ENCODE measurements around the gene CDH22. TPM values are rescaled to one million over a fixed set of nuclear protein-coding genes. Genes with fewer than 3 reads are reported as not detected.

Gene CDH22
- polyA plus RNA-seq, 1 donor from 2014 or later = 2.1 TPM

DNA sequence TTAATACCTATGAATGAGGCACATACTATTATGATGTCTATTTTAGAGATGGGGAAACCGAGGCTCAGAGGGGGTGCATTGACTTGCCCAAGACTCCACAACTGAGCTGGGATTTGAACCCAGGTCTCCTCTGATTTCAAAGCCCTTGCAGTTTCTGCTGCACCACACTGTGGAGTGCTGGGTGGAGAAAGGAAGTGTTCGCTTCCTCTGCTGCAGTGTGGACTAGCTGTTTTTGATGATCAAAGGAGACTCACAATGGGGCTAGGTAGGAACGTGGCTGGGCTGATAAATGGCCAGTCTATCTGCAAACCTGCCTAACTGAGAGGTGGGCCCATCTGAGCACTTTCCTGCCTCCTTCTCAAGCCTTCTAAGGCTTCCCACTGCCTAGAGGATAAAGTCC lies 102.9 kb downstream of the CDH22 start:
- Histone ChIP-seq H4K20me1 (ENCODE audit: insufficient read depth) (no peaks in the 10 kb centered on the region), H3K79me2 (replicated peaks; ENCODE audit: insufficient read depth, low read length) (no peaks in the 10 kb centered on the region), H3K36me3 (ENCODE audit: insufficient read depth, low read length) (no peaks in the 10 kb centered on the region), H3F3A (ENCODE audit: insufficient read depth, low read length, poor library complexity, severe bottlenecking) (no peaks in the 10 kb centered on the region), H3K27ac (ENCODE audit: low read length) (no peak overlapping the region), H2AFZ (ENCODE audit: low read depth, low read length) (no peak overlapping the region), H3K4me2 (ENCODE audit: low read length) (no peak overlapping the region), H3K4me3 (ENCODE audit: low read length) (no peak overlapping the region), H3K9ac (ENCODE audit: low read length) (no peak overlapping the region), H3K9me3 (ENCODE audit: low read length) (no peaks in the 10 kb centered on the region), H3K27me3 (ENCODE audit: insufficient read depth, low read depth, low read length) (no peaks in the 10 kb centered on the region), H3K9me2 (ENCODE audit: insufficient read depth, low read length) (no peaks in the 10 kb centered on the region)
- TF ChIP-seq MXI1 (conservative IDR thresholded peaks at IDR 0.05; ENCODE audit: poor library complexity, severe bottlenecking) = no peak
- no peak for TF ChIP-seq SMC3 (conservative IDR thresholded peaks at IDR 0.05; ENCODE audit: poor library complexity)
- TF ChIP-seq, protein P1, sequence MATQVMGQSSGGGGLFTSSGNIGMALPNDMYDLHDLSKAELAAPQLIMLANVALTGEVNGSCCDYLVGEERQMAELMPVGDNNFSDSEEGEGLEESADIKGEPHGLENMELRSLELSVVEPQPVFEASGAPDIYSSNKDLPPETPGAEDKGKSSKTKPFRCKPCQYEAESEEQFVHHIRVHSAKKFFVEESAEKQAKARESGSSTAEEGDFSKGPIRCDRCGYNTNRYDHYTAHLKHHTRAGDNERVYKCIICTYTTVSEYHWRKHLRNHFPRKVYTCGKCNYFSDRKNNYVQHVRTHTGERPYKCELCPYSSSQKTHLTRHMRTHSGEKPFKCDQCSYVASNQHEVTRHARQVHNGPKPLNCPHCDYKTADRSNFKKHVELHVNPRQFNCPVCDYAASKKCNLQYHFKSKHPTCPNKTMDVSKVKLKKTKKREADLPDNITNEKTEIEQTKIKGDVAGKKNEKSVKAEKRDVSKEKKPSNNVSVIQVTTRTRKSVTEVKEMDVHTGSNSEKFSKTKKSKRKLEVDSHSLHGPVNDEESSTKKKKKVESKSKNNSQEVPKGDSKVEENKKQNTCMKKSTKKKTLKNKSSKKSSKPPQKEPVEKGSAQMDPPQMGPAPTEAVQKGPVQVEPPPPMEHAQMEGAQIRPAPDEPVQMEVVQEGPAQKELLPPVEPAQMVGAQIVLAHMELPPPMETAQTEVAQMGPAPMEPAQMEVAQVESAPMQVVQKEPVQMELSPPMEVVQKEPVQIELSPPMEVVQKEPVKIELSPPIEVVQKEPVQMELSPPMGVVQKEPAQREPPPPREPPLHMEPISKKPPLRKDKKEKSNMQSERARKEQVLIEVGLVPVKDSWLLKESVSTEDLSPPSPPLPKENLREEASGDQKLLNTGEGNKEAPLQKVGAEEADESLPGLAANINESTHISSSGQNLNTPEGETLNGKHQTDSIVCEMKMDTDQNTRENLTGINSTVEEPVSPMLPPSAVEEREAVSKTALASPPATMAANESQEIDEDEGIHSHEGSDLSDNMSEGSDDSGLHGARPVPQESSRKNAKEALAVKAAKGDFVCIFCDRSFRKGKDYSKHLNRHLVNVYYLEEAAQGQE (IDR thresholded peaks at IDR 0.05; ENCODE audit: borderline replicate concordance) = no peak
- TF ChIP-seq RAD21 (conservative IDR thresholded peaks at IDR 0.05) = no peak
- TF ChIP-seq EP300 (conservative IDR thresholded peaks at IDR 0.05; ENCODE audit: poor library complexity, severe bottlenecking) = no peak
- TF ChIP-seq POLR2AphosphoS5 (IDR thresholded peaks at IDR 0.05) = no peak
- TF ChIP-seq, protein P2, sequence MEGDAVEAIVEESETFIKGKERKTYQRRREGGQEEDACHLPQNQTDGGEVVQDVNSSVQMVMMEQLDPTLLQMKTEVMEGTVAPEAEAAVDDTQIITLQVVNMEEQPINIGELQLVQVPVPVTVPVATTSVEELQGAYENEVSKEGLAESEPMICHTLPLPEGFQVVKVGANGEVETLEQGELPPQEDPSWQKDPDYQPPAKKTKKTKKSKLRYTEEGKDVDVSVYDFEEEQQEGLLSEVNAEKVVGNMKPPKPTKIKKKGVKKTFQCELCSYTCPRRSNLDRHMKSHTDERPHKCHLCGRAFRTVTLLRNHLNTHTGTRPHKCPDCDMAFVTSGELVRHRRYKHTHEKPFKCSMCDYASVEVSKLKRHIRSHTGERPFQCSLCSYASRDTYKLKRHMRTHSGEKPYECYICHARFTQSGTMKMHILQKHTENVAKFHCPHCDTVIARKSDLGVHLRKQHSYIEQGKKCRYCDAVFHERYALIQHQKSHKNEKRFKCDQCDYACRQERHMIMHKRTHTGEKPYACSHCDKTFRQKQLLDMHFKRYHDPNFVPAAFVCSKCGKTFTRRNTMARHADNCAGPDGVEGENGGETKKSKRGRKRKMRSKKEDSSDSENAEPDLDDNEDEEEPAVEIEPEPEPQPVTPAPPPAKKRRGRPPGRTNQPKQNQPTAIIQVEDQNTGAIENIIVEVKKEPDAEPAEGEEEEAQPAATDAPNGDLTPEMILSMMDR (IDR thresholded peaks at IDR 0.05; ENCODE audit: poor library complexity, severe bottlenecking) = no peak
- no peak for TF ChIP-seq TAF1 (IDR thresholded peaks at IDR 0.05; ENCODE audit: low read depth)
- no peak for TF ChIP-seq EZH2 (IDR thresholded peaks at IDR 0.05; ENCODE audit: borderline replicate concordance, insufficient read depth, low read length, poor library complexity, severe bottlenecking)

DNA sequence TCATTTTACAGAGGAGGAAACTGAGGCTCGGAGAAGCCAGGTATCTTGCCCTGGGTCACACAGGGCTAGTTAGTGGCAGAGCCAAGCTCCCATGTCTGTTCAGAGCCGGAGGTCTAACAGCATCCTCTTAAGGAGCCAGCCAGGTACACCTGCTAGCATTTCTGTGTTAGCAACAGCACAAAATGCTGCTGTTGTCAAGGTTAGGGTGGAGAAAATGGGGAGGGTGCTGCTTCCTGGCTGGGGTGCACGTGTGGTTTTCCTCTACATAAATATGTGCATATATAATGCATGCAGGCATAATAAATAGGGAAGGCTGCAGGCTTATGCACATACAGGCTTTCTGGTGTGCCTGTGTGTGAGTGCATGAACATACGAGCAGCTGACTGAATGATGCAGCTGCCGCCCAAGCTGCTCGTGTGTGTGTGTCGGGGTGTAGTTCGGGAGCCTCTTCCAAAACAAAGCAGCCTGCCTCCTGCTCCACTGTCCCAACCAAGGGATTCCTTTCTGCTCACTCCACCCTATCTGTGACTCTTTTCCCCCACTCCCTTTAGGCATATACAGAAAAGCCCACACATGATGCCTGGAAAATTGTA lies 103.6 kb downstream of the CDH22 start:
- Histone ChIP-seq H3K27me3 (ENCODE audit: insufficient read depth, low read depth, low read length) (no peaks in the 10 kb centered on the region), H3K79me2 (replicated peaks; ENCODE audit: insufficient read depth, low read length) (no peaks in the 10 kb centered on the region), H3K27ac (ENCODE audit: low read length) (peak overlapping the region; percentile 16)

DNA sequence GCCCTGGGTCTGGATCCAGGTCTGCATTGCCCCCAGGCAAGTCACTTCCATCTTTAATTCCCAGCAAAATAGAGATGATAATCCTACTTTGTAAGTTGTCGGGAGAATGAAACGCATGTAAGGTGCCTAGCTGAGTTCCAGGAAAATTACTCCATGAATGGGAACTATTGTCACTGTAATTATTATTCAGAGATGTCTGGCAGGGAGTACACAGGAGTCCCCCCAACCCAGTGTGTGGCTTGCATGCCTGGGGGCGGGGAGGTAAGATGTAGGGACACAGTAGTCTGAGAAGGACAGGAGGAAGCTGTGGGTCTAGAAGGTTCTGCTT lies 104.8 kb downstream of the CDH22 start:
- no peaks in the 10 kb centered on the region for H3K36me3 ChIP-seq (ENCODE audit: insufficient read depth, low read length)
- no peak overlapping the region for H3K9ac ChIP-seq (ENCODE audit: low read length)
- H3K27ac ChIP-seq (ENCODE audit: low read length) = no peak overlapping the region
- no peak overlapping the region for H2AFZ ChIP-seq (ENCODE audit: low read depth, low read length)
- no peaks in the 10 kb centered on the region for H3K27me3 ChIP-seq (ENCODE audit: insufficient read depth, low read depth, low read length)
- no peaks in the 10 kb centered on the region for H3K9me2 ChIP-seq (ENCODE audit: insufficient read depth, low read length)
- TF ChIP-seq, protein P1 (IDR thresholded peaks at IDR 0.05; ENCODE audit: borderline replicate concordance) = no peak
- TF ChIP-seq SMC3 (conservative IDR thresholded peaks at IDR 0.05; ENCODE audit: poor library complexity) = no peak
- TF ChIP-seq MXI1 (conservative IDR thresholded peaks at IDR 0.05; ENCODE audit: poor library complexity, severe bottlenecking) = no peak
- no peak for TF ChIP-seq EZH2 (IDR thresholded peaks at IDR 0.05; ENCODE audit: borderline replicate concordance, insufficient read depth, low read length, poor library complexity, severe bottlenecking)
- TF ChIP-seq, protein P2 (IDR thresholded peaks at IDR 0.05; ENCODE audit: poor library complexity, severe bottlenecking) = no peak
- TF ChIP-seq RAD21 (conservative IDR thresholded peaks at IDR 0.05) = no peak
- TF ChIP-seq POLR2AphosphoS5 (IDR thresholded peaks at IDR 0.05) = no peak
- no peak for TF ChIP-seq EP300 (conservative IDR thresholded peaks at IDR 0.05; ENCODE audit: poor library complexity, severe bottlenecking)
- TF ChIP-seq TAF1 (IDR thresholded peaks at IDR 0.05; ENCODE audit: low read depth) = no peak
- no peaks in the 10 kb centered on the region for H3K79me2 ChIP-seq (replicated peaks; ENCODE audit: insufficient read depth, low read length)
- H3F3A ChIP-seq (ENCODE audit: insufficient read depth, low read length, poor library complexity, severe bottlenecking) = no peaks in the 10 kb centered on the region
- no peaks in the 10 kb centered on the region for H3K9me3 ChIP-seq (ENCODE audit: low read length)
- H4K20me1 ChIP-seq (ENCODE audit: insufficient read depth) = no peaks in the 10 kb centered on the region
- no peak overlapping the region for H3K4me2 ChIP-seq (ENCODE audit: low read length)
- no peak overlapping the region for H3K4me3 ChIP-seq (ENCODE audit: low read length)

More for the DNA sequence above, 103.6 kb downstream of the CDH22 start:
- no peak for TF ChIP-seq POLR2AphosphoS5 (IDR thresholded peaks at IDR 0.05)
- H3K9me3 ChIP-seq (ENCODE audit: low read length) = no peaks in the 10 kb centered on the region
- no peaks in the 10 kb centered on the region for H3F3A ChIP-seq (ENCODE audit: insufficient read depth, low read length, poor library complexity, severe bottlenecking)
- H3K36me3 ChIP-seq (ENCODE audit: insufficient read depth, low read length) = no peaks in the 10 kb centered on the region
- H2AFZ ChIP-seq (ENCODE audit: low read depth, low read length) = no peak overlapping the region
- H3K9ac ChIP-seq (ENCODE audit: low read length) = peak overlapping the region; percentile 9
- H3K9me2 ChIP-seq (ENCODE audit: insufficient read depth, low read length) = no peaks in the 10 kb centered on the region
- H3K4me3 ChIP-seq (ENCODE audit: low read length) = no peak overlapping the region
- no peak overlapping the region for H3K4me2 ChIP-seq (ENCODE audit: low read length)
- no peaks in the 10 kb centered on the region for H4K20me1 ChIP-seq (ENCODE audit: insufficient read depth)

Measured in neural cell (in vitro differentiated cells).